GM12874 (cell line): ENCODE data around the gene ALOX15B.
A peak's percentile ranks its signal among the peaks of the same experiment; 100 is the strongest.

Experiments used
- TF ChIP-seq, protein P1 (sequence below): IDR thresholded peaks from 2 replicates; pipeline ENCODE4 v1.5.1; 2011; ENCODE audit warnings: low read depth, mild to moderate bottlenecking, control low read depth, low read length, moderate library complexity; ENCODE audit not compliant: insufficient read depth

ALOX15B gene

DNA sequence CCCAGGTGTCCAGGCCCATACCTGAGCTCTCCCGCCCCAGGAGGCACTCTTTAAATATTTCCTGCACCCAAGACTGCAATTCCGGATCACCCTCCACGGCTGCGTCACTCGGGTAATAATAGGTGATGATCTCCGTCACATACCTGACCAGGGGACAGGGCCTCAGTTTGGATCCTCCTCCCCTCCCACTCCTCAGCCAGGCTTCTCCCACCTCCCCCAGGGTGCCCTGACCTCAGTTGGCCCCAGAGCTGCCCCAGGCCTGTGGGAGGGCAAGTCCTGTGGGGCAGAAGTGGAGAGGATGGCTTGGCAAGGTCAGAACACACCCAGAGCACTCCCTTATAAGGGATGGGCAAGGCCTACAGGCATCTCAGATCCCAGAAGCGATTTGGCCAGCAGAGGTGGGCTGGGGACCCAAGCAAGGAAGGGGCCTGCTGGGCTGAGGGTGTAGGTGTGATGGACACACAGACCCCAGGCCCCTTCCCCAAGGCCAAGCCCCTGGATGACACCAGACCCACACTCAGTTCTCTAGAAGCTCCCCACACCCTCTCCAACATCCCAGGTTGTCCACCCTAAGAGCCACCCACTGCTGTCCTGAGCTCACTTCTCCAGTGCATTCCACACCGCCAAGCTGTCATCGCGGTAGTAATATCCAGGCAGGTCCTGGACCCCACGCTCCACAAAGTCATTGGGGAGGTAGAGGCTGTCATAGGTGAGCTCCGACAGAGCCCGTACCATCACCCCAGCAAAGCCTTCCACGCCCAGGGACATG is 36.9 kb downstream of the ALOX15B start:
- TF ChIP-seq, protein P1, sequence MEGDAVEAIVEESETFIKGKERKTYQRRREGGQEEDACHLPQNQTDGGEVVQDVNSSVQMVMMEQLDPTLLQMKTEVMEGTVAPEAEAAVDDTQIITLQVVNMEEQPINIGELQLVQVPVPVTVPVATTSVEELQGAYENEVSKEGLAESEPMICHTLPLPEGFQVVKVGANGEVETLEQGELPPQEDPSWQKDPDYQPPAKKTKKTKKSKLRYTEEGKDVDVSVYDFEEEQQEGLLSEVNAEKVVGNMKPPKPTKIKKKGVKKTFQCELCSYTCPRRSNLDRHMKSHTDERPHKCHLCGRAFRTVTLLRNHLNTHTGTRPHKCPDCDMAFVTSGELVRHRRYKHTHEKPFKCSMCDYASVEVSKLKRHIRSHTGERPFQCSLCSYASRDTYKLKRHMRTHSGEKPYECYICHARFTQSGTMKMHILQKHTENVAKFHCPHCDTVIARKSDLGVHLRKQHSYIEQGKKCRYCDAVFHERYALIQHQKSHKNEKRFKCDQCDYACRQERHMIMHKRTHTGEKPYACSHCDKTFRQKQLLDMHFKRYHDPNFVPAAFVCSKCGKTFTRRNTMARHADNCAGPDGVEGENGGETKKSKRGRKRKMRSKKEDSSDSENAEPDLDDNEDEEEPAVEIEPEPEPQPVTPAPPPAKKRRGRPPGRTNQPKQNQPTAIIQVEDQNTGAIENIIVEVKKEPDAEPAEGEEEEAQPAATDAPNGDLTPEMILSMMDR = no peak

- TF ChIP-seq, protein P1 = no peak
Measured at GRCh38 chr17:8076502-8077266, 37.8 kb downstream of the ALOX15B start.

- TF ChIP-seq, protein P1 = peak; percentile 96
Measured at GRCh38 chr17:8079291-8080207, 40.7 kb downstream of the ALOX15B start.

DNA sequence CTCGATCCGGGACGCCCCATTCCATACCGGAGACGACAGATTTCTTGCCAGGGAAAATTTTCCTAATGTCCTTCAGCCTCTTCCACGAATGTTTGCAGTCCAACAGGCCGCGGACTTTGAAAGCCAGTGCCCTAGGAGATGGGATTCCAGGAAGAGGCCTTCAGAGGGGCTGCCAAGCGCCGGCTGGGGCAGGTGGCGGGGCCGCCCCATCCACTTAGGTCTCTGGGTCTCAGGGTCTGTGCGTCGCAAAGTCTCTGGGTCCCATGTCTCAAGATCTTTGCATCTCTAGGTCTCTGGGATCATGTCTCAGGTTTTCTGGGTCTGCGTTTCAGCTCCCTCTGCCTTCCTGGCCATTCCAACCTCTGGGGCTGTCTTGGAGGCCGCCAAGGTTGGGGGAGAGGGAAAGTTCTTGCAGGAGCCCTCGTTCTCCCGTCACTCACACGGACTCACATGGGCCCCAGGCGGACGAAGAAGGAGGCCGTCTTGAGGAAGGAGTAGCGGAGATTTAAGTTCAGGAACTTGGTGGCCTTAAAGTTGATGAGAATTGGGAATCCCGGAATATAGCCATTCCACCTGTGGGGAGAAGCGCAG is 41.4 kb downstream of the ALOX15B start:
- TF ChIP-seq, protein P1 = no peak

- TF ChIP-seq, protein P1 = no peak
Measured at GRCh38 chr17:8080799-8081219, 42.0 kb downstream of the ALOX15B start.

- TF ChIP-seq, protein P1 = no peak
Measured at GRCh38 chr17:8081876-8082275, 43.0 kb downstream of the ALOX15B start.
